COR-L47 (cell line): ENCODE measurements around the gene IFT122.
"Not testable (repeated sequence)": the region's sequence is repeated elsewhere in the genome, so short reads cannot be mapped to it uniquely, and the experiment has no call there.

Source experiments
- DNase-seq: peaks from one replicate; lab custom pipeline; 2025; lab: John Stamatoyannopoulos, UW

IFT122 gene

GRCh38 chr3:129540776-129541516 lies 100.9 kb downstream of the IFT122 start:
- DNase-seq, result no peak

GRCh38 chr3:129542747-129543146 lies 102.7 kb downstream of the IFT122 start:
- no peak for DNase-seq

GRCh38 chr3:129543156-129543790 lies 103.2 kb downstream of the IFT122 start, which contains the start of gene H1-8:
Gene H1-8, plus strand, starts transcription at chr3:129543175. Its CDS starts 44 bp downstream, at chr3:129543219.
- no peak for DNase-seq

- no peak for DNase-seq
Measured at GRCh38 chr3:129543999-129544398, 104.0 kb downstream of the IFT122 start.

GRCh38 chr3:129545951-129546350 lies 105.9 kb downstream of the IFT122 start:
- DNase-seq, result not testable (repeated sequence)

GRCh38 chr3:129547241-129547640 lies 107.2 kb downstream of the IFT122 start:
- no peak for DNase-seq

- no peak for DNase-seq
Measured at GRCh38 chr3:129548104-129548965, 108.3 kb downstream of the IFT122 start.

GRCh38 chr3:129549006-129549800 lies 109.2 kb downstream of the IFT122 start:
- DNase-seq, result no peak

GRCh38 chr3:129549805-129550204 lies 109.8 kb downstream of the IFT122 start:
- no peak for DNase-seq

- DNase-seq, result peak; percentile 13
Measured at GRCh38 chr3:129552287-129553050, 112.4 kb downstream of the IFT122 start.

- DNase-seq, result peak; percentile 77
Measured at GRCh38 chr3:129553171-129553570, 113.1 kb downstream of the IFT122 start.

GRCh38 chr3:129553719-129554118 lies 113.7 kb downstream of the IFT122 start:
- no peak for DNase-seq

- no peak for DNase-seq
Measured at GRCh38 chr3:129554356-129555152, 114.5 kb downstream of the IFT122 start.

- no peak for DNase-seq
Measured at GRCh38 chr3:129555153-129555550, 115.1 kb downstream of the IFT122 start.

GRCh38 chr3:129555616-129556357 lies 115.8 kb downstream of the IFT122 start:
- DNase-seq, result no peak

GRCh38 chr3:129556358-129556695 lies 116.3 kb downstream of the IFT122 start:
- no peak for DNase-seq

GRCh38 chr3:129556890-129557547 lies 117.0 kb downstream of the IFT122 start:
- no peak for DNase-seq

- DNase-seq, result no peak
Measured at GRCh38 chr3:129557548-129557894, 117.5 kb downstream of the IFT122 start.
